Karpas-422 (cell line): ENCODE measurements around the gene TYW1. TPM values are rescaled to one million over a fixed set of nuclear protein-coding genes. Genes with fewer than 3 reads are reported as not detected.
"Not testable (repeated sequence)": the region's sequence is repeated elsewhere in the genome, so short reads cannot be mapped to it uniquely, and the experiment has no call there.

Source experiments
- DNase-seq: peaks from one replicate; pipeline ENCODE4 v3.0.0-alpha.2; 2015
- H2AFZ ChIP-seq: fragments of 200-600 bp; sonication (generic); 2 replicates; pipeline ENCODE4 v1.6.1; 2014; ENCODE audit warnings: antibody characterized with exemption, low read length, mixed read lengths
- H3K27ac ChIP-seq: fragments of 200-600 bp; sonication (generic); 2 replicates; pipeline ENCODE4 v1.5.1; 2014; ENCODE audit warnings: mild to moderate bottlenecking, low read length, moderate library complexity
- H3K27me3 ChIP-seq: fragments of 200-600 bp; sonication (generic); 2 replicates; pipeline ENCODE4 v1.6.1; 2014; ENCODE audit warnings: low read length, mixed read lengths
- H3K36me3 ChIP-seq: fragments of 200-600 bp; sonication (generic); 2 replicates; pipeline ENCODE4 v1.6.1; 2014; ENCODE audit warnings: low read length, mixed read lengths; ENCODE audit not compliant: insufficient read depth
- H3K4me1 ChIP-seq: fragments of 200-600 bp; sonication (generic); 2 replicates; pipeline ENCODE4 v1.6.1; 2014; ENCODE audit warnings: mild to moderate bottlenecking, low read length, mixed read lengths
- H3K4me2 ChIP-seq: fragments of 200-600 bp; sonication (generic); 2 replicates; pipeline ENCODE4 v1.6.1; 2014; ENCODE audit warnings: low read length, low read depth, mild to moderate bottlenecking; ENCODE audit not compliant: poor library complexity, severe bottlenecking
- H3K4me3 ChIP-seq: fragments of 200-600 bp; sonication (generic); 2 replicates; pipeline ENCODE4 v1.5.1; 2014; ENCODE audit warnings: mild to moderate bottlenecking, antibody characterized with exemption, low read length, mixed read lengths
- H3K79me2 ChIP-seq: fragments of 200-600 bp; sonication (generic); 2 replicates; pipeline ENCODE4 v1.6.1; 2014; ENCODE audit warnings: mild to moderate bottlenecking, low read length, mixed read lengths
- H3K9ac ChIP-seq: fragments of 200-600 bp; sonication (generic); 2 replicates; pipeline ENCODE4 v1.6.0; 2014; ENCODE audit warnings: low read length
- H3K9me2 ChIP-seq: fragments of 200-600 bp; sonication (generic), shearing (Covaris generic); replicated peaks from 2 replicates; pipeline ENCODE4 v1.6.0; 2014; ENCODE audit warnings: mild to moderate bottlenecking, low read length, moderate library complexity; ENCODE audit not compliant: insufficient read depth
- H3K9me3 ChIP-seq: fragments of 300-700, 200-600 bp; sonication (generic); 2 replicates; pipeline ENCODE4 v1.6.1; 2014; ENCODE audit warnings: low read length, mixed read lengths
- H4K20me1 ChIP-seq: fragments of 200-600 bp; sonication (generic); 2 replicates; pipeline ENCODE4 v1.6.1; 2014; ENCODE audit warnings: mild to moderate bottlenecking, antibody characterized with exemption, low read length, low read depth; ENCODE audit not compliant: insufficient read depth
- total RNA-seq: library from RNA; depleted of rRNA; stranded (reverse); fragments of >200 nt; shearing (Covaris generic); gene quantifications from 2 replicates; pipeline ENCODE4 v1.2.3, GENCODE V29; 2014; ENCODE audit warnings: low replicate concordance

The TYW1 gene
- total RNA-seq, 1 experiment from 2014 or later: 21.5 TPM

DNA sequence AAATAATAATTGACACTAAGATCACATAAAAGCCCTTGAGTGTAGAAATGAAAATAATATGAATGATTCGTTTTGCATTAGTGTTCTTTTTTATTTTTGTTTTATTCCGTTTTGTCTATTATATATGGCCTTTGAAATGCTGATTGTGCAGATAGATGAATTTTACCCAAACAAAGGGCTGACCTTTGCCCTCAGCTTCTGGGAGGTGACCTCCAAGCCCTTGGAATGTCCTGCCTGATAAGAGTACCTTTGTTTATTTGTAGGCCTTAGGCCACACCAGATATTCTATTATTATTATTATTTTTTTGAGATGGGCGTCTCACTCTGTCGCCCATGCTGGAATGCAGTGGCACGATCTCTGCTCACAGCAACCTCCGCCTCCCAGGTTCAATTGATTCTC is 230.3 kb downstream of the TYW1 start:
- not testable (repeated sequence) for DNase-seq, H3K9me3 ChIP-seq, H3K4me3 ChIP-seq, H4K20me1 ChIP-seq, H3K4me2 ChIP-seq, H3K4me1 ChIP-seq, H3K27me3 ChIP-seq, H3K9ac ChIP-seq, H3K27ac ChIP-seq, H3K9me2 ChIP-seq, H3K79me2 ChIP-seq, H2AFZ ChIP-seq, H3K36me3 ChIP-seq

DNA sequence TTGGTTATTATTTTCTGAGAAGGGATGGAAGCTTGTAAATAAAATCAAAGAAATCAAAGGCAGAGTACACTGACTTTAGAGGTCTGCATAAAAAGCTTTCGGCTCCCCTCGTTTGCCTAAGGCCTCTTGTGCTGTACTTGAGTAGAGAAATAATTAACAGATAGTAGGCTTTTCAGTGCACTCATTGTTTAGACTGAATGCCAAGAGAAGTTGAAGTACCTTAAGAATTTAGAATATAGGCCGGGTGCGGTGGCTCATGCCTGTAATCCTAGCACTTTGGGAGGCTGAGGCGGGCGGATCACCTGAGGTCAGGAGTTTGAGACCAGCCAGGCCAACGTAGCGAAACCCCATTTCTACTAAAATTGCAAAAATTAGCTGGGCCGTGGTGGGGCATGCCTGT is 232.4 kb downstream of the TYW1 start:
- H3K27me3 ChIP-seq, H2AFZ ChIP-seq, H4K20me1 ChIP-seq, H3K9me3 ChIP-seq, H3K9ac ChIP-seq, H3K36me3 ChIP-seq, H3K9me2 ChIP-seq, H3K4me2 ChIP-seq, H3K27ac ChIP-seq, DNase-seq, H3K4me3 ChIP-seq, H3K4me1 ChIP-seq, H3K79me2 ChIP-seq: not testable (repeated sequence)

GRCh38 chr7:67230029-67230428 is 233.4 kb downstream of the TYW1 start:
- not testable (repeated sequence) for H3K9me3 ChIP-seq, H3K9ac ChIP-seq, DNase-seq, H3K9me2 ChIP-seq, H3K79me2 ChIP-seq, H4K20me1 ChIP-seq, H3K4me2 ChIP-seq, H2AFZ ChIP-seq, H3K4me1 ChIP-seq, H3K4me3 ChIP-seq, H3K27me3 ChIP-seq, H3K27ac ChIP-seq, H3K36me3 ChIP-seq

DNA sequence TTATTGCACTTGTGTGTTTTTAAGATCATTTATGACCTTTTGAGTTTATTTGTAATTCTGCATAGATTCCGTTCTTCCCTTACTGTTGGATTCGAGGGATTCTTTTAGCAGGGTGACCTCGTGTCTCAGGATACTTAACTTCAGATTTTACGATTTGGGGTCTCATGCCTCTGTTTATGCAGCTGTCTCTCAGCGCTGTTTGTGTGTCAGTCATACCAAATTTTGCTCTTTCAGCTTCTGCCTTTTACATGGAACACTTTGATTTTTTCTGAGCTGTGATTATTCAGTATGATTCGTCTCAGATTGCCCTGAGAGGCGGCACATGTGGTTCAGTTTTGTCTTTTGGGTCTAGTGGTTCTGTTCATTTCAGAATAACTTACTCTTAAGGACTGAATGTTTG is 236.9 kb downstream of the TYW1 start:
- not testable (repeated sequence) for H3K27ac ChIP-seq, H3K4me1 ChIP-seq, H3K36me3 ChIP-seq, H3K4me3 ChIP-seq, H3K9me3 ChIP-seq, H3K9ac ChIP-seq, H3K4me2 ChIP-seq, H2AFZ ChIP-seq, H3K79me2 ChIP-seq, DNase-seq, H3K27me3 ChIP-seq, H4K20me1 ChIP-seq, H3K9me2 ChIP-seq

- not testable (repeated sequence) for H3K27ac ChIP-seq, H2AFZ ChIP-seq, H3K9me2 ChIP-seq, H3K4me3 ChIP-seq, H3K36me3 ChIP-seq, H3K27me3 ChIP-seq, H3K9ac ChIP-seq, H3K9me3 ChIP-seq, H4K20me1 ChIP-seq, H3K4me1 ChIP-seq, H3K4me2 ChIP-seq, H3K79me2 ChIP-seq, DNase-seq
Measured at GRCh38 chr7:67236216-67236615, 239.6 kb downstream of the TYW1 start.

- not testable (repeated sequence) for H4K20me1 ChIP-seq, H3K27me3 ChIP-seq, H3K36me3 ChIP-seq, H3K27ac ChIP-seq, H3K4me3 ChIP-seq, DNase-seq, H3K4me1 ChIP-seq, H3K4me2 ChIP-seq, H3K9ac ChIP-seq, H2AFZ ChIP-seq, H3K79me2 ChIP-seq, H3K9me3 ChIP-seq, H3K9me2 ChIP-seq
Measured at GRCh38 chr7:67242871-67243270, 246.2 kb downstream of the TYW1 start.

- H3K27me3 ChIP-seq, H3K79me2 ChIP-seq, H3K4me2 ChIP-seq, H3K4me1 ChIP-seq, DNase-seq, H2AFZ ChIP-seq, H3K36me3 ChIP-seq, H3K9me2 ChIP-seq, H3K9ac ChIP-seq, H4K20me1 ChIP-seq, H3K27ac ChIP-seq, H3K9me3 ChIP-seq, H3K4me3 ChIP-seq: not testable (repeated sequence)
Measured at GRCh38 chr7:67248364-67248763, 251.7 kb downstream of the TYW1 start.

DNA sequence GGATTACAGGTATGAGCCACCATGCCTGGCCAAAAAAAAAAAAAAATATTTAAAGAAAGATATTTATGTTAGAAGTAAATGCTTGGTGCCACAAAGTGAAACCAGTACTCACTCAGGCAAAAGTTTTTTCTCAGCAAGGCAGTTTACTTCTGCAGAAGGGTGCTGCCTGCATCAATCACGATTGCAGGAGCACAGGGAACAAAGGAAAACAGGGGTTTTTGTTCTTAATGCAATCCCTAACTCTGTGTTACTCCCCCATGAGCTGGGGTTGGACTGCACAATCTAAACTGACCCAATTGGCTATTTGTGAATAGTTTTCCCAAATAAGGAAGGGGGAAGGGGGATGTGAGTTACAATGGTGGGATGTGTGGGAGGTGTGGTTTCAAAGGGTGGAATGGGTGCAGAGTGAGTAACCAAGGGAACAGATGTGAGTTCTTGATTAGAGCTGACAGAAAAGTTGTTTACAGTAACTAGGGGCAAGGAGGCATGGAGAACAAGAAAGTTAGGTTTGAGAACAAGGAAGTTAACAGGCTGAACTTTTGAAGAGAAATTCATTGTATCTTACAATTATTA is 255.4 kb downstream of the TYW1 start:
- no peak overlapping the region for H3K27ac ChIP-seq
- peaks cover 5% of the 10 kb centered on the region; the same call in 1 of the 2 replicates for H3K36me3 ChIP-seq
- no peaks in the 10 kb centered on the region for H3K79me2 ChIP-seq
- H3K9ac ChIP-seq: no peak overlapping the region
- no peak overlapping the region for H3K4me3 ChIP-seq
- no peaks in the 10 kb centered on the region for H3K27me3 ChIP-seq
- H3K9me2 ChIP-seq: no peaks in the 10 kb centered on the region
- no peaks in the 10 kb centered on the region for H4K20me1 ChIP-seq
- no peak overlapping the region for H2AFZ ChIP-seq
- no peak for DNase-seq
- no peak overlapping the region for H3K4me2 ChIP-seq
- H3K4me1 ChIP-seq: no peaks in the 10 kb centered on the region
- H3K9me3 ChIP-seq: peaks cover 3% of the 10 kb centered on the region; the same call in 1 of the 2 replicates

DNA sequence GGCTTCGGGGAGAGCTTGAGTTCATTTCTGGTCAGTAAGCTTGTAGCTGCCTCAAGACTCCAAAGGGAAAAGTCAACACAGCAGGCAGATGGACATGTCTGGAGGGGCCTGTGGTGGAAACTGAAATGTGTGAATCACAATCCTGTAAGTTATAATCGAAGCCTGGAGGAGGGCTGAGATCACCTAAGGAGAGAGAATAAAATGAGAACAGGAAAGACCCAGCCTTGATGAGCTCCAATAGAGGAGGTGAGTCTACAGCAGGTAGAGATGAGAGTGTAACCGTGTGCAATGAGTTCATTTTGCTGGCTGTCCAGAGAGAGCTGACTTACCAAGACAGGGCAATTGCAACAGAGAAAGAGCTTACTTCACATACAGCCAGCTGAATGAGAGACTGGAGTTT is 258.4 kb downstream of the TYW1 start:
- H4K20me1 ChIP-seq, DNase-seq, H3K4me1 ChIP-seq, H3K4me2 ChIP-seq, H3K9me2 ChIP-seq, H3K36me3 ChIP-seq, H2AFZ ChIP-seq, H3K79me2 ChIP-seq, H3K27me3 ChIP-seq, H3K9ac ChIP-seq, H3K27ac ChIP-seq, H3K4me3 ChIP-seq, H3K9me3 ChIP-seq: not testable (repeated sequence)
